22Rv1 (cell line): ENCODE data around the gene WDR4.

Experiments used
- CTCF ChIP-seq: fragments of 450-650 bp; IDR thresholded peaks from 2 replicates; pipeline ENCODE4 v1.5.1; 2017; ENCODE audit warnings: mild to moderate bottlenecking
- ZFX ChIP-seq: fragments of 450-650 bp; IDR thresholded peaks from 2 replicates; pipeline ENCODE4 v1.6.1; 2017; ENCODE audit warnings: antibody characterized with exemption, borderline replicate concordance

- TF ChIP-seq CTCF, result no peak
- TF ChIP-seq ZFX, result no peak
These were observed 26.9 kb upstream of the WDR4 start for GRCh38 chr21:42906233-42906632.
